HepG2 (cell line): ENCODE measurements around the gene CDK6. TPM values are rescaled to one million over a fixed set of nuclear protein-coding genes. Genes with fewer than 3 reads are reported as not detected.

Experiments used
- AKAP8 ChIP-seq: sonication (generic); formaldehyde crosslinking; IDR thresholded peaks from 2 replicates; pipeline ENCODE4 v1.5.1; 2020; ENCODE audit warnings: mild to moderate bottlenecking, missing genetic modification reagents
- BORCS8-MEF2B ChIP-seq: sonication (generic); formaldehyde crosslinking; IDR thresholded peaks from 2 replicates; pipeline ENCODE4 v1.8.0; 2022; ENCODE audit warnings: mild to moderate bottlenecking, missing genetic modification reagents
- CTCF ChIP-seq: sonication (generic); formaldehyde crosslinking; IDR thresholded peaks from 2 replicates; pipeline ENCODE4 v1.5.0; 2020; ENCODE audit warnings: mild to moderate bottlenecking, missing genetic modification reagents, moderate library complexity
- ELF3 ChIP-seq: IDR thresholded peaks from 2 replicates; pipeline ENCODE4 v1.6.1; 2016; ENCODE audit warnings: missing genetic modification reagents, missing compliant biosample characterization
- HOXA3 ChIP-seq: sonication (generic); formaldehyde crosslinking; IDR thresholded peaks from 2 replicates; pipeline ENCODE4 v1.5.0; 2020; ENCODE audit warnings: missing genetic modification reagents
- IRX3 ChIP-seq: sonication (generic); formaldehyde crosslinking; IDR thresholded peaks from 2 replicates; pipeline ENCODE4 v1.8.1; 2023; ENCODE audit warnings: mild to moderate bottlenecking, low read depth, missing genetic modification reagents, borderline replicate concordance
- KLF6 ChIP-seq: IDR thresholded peaks from 2 replicates; pipeline ENCODE4 v1.8.0; 2016; ENCODE audit warnings: missing biosample characterization, missing genetic modification reagents
- KMT2A ChIP-seq: sonication (generic); formaldehyde crosslinking; IDR thresholded peaks from 2 replicates; pipeline ENCODE4 v1.4.0; 2020; ENCODE audit warnings: missing genetic modification reagents
- MTA3 ChIP-seq: sonication (generic); formaldehyde crosslinking; IDR thresholded peaks from 2 replicates; pipeline ENCODE4 v1.4.0; 2020; ENCODE audit warnings: missing genetic modification reagents
- NR2F1 ChIP-seq, 2 experiments: fragments of 450-650 bp in 1 of 2; formaldehyde crosslinking in 1 of 2; IDR thresholded peaks; 2 replicates each; pipeline versions ENCODE4 v1.5.0 to v1.6.1; 2016 to 2020; ENCODE audit warnings: mild to moderate bottlenecking in 1 of 2, missing compliant biosample characterization in 1 of 2, missing genetic modification reagents in 1 of 2, moderate library complexity in 1 of 2
- RBM22 ChIP-seq: fragments of 200-400 bp; formaldehyde crosslinking; optimal IDR thresholded peaks from 2 replicates; pipeline ENCODE3; 2017; ENCODE audit warnings: mild to moderate bottlenecking, low read length, moderate library complexity
- TAF15 ChIP-seq: fragments of 200-400 bp; formaldehyde crosslinking; IDR thresholded peaks from one replicate; pipeline ENCODE4 v1.6.1; 2018; ENCODE audit warnings: mild to moderate bottlenecking, low read depth, low read length; ENCODE audit not compliant: poor library complexity, severe bottlenecking
- TCF7L2 ChIP-seq: IDR thresholded peaks from 2 replicates; pipeline ENCODE4 v1.6.1; 2011; ENCODE audit warnings: mild to moderate bottlenecking, low read depth, low read length, moderate library complexity
- USF2 ChIP-seq, 2 experiments: sonication (generic) in 1 of 2; formaldehyde crosslinking in 1 of 2; IDR thresholded peaks; 2 replicates each; pipeline versions ENCODE4 v1.5.1 to v1.6.1; 2011 to 2020; ENCODE audit warnings: borderline replicate concordance in 1 of 2, low read depth in 1 of 2, low read length in 1 of 2, mild to moderate bottlenecking in 1 of 2, missing genetic modification reagents in 1 of 2, moderate library complexity in 1 of 2
- YEATS2 ChIP-seq: sonication (generic); formaldehyde crosslinking; IDR thresholded peaks from 2 replicates; pipeline ENCODE4 v1.4.0; 2020; ENCODE audit warnings: missing genetic modification reagents, borderline replicate concordance
- ZBTB20 ChIP-seq: sonication (generic); formaldehyde crosslinking; IDR thresholded peaks from 2 replicates; pipeline ENCODE4 v1.8.1; 2023; ENCODE audit warnings: missing genetic modification reagents, low read depth, mild to moderate bottlenecking, borderline replicate concordance
- ZKSCAN1 ChIP-seq: fragments of 150-350 bp; IDR thresholded peaks from 2 replicates; pipeline ENCODE4 v1.6.1; 2014; ENCODE audit warnings: low read length
- ZNF354B ChIP-seq: sonication (generic); formaldehyde crosslinking; IDR thresholded peaks from 2 replicates; pipeline ENCODE4 v1.8.0; 2022; ENCODE audit warnings: mild to moderate bottlenecking, missing genetic modification reagents
- ZNF740 ChIP-seq: sonication (generic); formaldehyde crosslinking; IDR thresholded peaks from 2 replicates; pipeline ENCODE4 v1.4.0; 2020; ENCODE audit warnings: missing genetic modification reagents
- polyA plus RNA-seq, 8 experiments: library from polyadenylated mRNA; depleted of rRNA in 3 of 8; stranded (reverse) in 7 of 8; unstranded in 1 of 8; fragments of >200 nt; fragmentation: Illumina TruSeq in 4 of 8; extraction: Trizol in 4 of 8; gene quantifications; 2 replicates each; pipeline versions ENCODE4 v1.2.1 to v1.2.3, GENCODE V29; 2011 to 2016; ENCODE audit warnings: low read depth in 4 of 8, missing spikeins in 1 of 8, mixed read lengths in 1 of 8; ENCODE audit not compliant: insufficient read depth in 1 of 8
- total RNA-seq, 5 experiments: library from RNA; depleted of rRNA; stranded (reverse); fragments of >200 nt; fragmentation: Illumina TruSeq; extraction: Trizol; gene quantifications; 2 replicates each; pipeline ENCODE4 v1.2.3, GENCODE V29; 2016; ENCODE audit warnings: low read depth in 1 of 5
- TF ChIP-seq, protein P1 (sequence below): sonication (generic); formaldehyde crosslinking; IDR thresholded peaks from 2 replicates; pipeline ENCODE4 v1.4.0; 2020; ENCODE audit warnings: mild to moderate bottlenecking, missing genetic modification reagents, borderline replicate concordance

CDK6 gene
- total and polyA plus RNA-seq, 2 of the 13 experiments (the other 11 are each of a cell fraction or from before 2014, with no cell fraction given) = 34.6 to 90.8 TPM

GRCh38 chr7:92831716-92832533 is 4.4 kb downstream of the CDK6 start (continued):
- TF ChIP-seq ELF3 (no peak), IRX3 (no peak), KMT2A (CRISPR knock-in tag) (no peak), NR2F1 (CRISPR knock-in tag; IDR thresholded peaks at IDR 0.05) (peak in 1 of 2 experiments; percentile 59; a peak in 2 of 4 replicates), MTA3 (CRISPR knock-in tag) (no peak), HOXA3 (no peak), KLF6 (no peak), ZNF354B (CRISPR knock-in tag) (no peak), TCF7L2 (no peak), ZBTB20 (CRISPR knock-in tag) (no peak), USF2 (IDR thresholded peaks at IDR 0.05; ENCODE audit: low read depth, low read length) (no peak), USF2 (CRISPR knock-in tag; IDR thresholded peaks at IDR 0.05; ENCODE audit: borderline replicate concordance) (no peak), RBM22 (peak; percentile 14), BORCS8-MEF2B (no peak), ZNF740 (CRISPR knock-in tag) (no peak), TAF15 (no peak), ZKSCAN1 (peak; percentile 99), YEATS2 (CRISPR knock-in tag) (no peak), AKAP8 (CRISPR knock-in tag) (no peak), CTCF (CRISPR knock-in tag) (no peak)
- TF ChIP-seq, protein P1, sequence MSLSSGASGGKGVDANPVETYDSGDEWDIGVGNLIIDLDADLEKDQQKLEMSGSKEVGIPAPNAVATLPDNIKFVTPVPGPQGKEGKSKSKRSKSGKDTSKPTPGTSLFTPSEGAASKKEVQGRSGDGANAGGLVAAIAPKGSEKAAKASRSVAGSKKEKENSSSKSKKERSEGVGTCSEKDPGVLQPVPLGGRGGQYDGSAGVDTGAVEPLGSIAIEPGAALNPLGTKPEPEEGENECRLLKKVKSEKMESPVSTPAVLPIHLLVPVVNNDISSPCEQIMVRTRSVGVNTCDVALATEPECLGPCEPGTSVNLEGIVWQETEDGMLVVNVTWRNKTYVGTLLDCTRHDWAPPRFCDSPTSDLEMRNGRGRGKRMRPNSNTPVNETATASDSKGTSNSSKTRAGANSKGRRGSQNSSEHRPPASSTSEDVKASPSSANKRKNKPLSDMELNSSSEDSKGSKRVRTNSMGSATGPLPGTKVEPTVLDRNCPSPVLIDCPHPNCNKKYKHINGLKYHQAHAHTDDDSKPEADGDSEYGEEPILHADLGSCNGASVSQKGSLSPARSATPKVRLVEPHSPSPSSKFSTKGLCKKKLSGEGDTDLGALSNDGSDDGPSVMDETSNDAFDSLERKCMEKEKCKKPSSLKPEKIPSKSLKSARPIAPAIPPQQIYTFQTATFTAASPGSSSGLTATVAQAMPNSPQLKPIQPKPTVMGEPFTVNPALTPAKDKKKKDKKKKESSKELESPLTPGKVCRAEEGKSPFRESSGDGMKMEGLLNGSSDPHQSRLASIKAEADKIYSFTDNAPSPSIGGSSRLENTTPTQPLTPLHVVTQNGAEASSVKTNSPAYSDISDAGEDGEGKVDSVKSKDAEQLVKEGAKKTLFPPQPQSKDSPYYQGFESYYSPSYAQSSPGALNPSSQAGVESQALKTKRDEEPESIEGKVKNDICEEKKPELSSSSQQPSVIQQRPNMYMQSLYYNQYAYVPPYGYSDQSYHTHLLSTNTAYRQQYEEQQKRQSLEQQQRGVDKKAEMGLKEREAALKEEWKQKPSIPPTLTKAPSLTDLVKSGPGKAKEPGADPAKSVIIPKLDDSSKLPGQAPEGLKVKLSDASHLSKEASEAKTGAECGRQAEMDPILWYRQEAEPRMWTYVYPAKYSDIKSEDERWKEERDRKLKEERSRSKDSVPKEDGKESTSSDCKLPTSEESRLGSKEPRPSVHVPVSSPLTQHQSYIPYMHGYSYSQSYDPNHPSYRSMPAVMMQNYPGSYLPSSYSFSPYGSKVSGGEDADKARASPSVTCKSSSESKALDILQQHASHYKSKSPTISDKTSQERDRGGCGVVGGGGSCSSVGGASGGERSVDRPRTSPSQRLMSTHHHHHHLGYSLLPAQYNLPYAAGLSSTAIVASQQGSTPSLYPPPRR = no peak
